H1 (cell line): Measurements from ENCODE around the gene CCNY.

Source experiments
- E2F6 ChIP-seq: IDR thresholded peaks from 2 replicates; pipeline ENCODE4 v1.6.1; 2012; ENCODE audit warnings: inconsistent platforms
- EP300 ChIP-seq, 2 experiments: IDR thresholded peaks; 1 replicate in 1 of 2; 2 replicates in 1 of 2; pipeline ENCODE4 v1.6.1; 2011 to 2012; ENCODE audit warnings: low read depth in 2 of 2, low read length in 2 of 2, mild to moderate bottlenecking in 2 of 2, borderline replicate concordance in 1 of 2, inconsistent platforms in 1 of 2, moderate library complexity in 1 of 2
- GABPA ChIP-seq: IDR thresholded peaks from 2 replicates; pipeline ENCODE4 v1.6.1; 2011; ENCODE audit warnings: mild to moderate bottlenecking, low read length, moderate library complexity, borderline replicate concordance; ENCODE audit not compliant: insufficient read depth
- POLR2A ChIP-seq, 2 experiments: IDR thresholded peaks; 1 replicate in 1 of 2; 2 replicates in 1 of 2; pipeline ENCODE4 v1.6.1; 2011; ENCODE audit warnings: low read depth in 2 of 2, low read length in 2 of 2, mild to moderate bottlenecking in 2 of 2; ENCODE audit errors: control extremely low read depth in 1 of 2
- POLR2AphosphoS5 ChIP-seq: IDR thresholded peaks from 2 replicates; pipeline ENCODE4 v1.6.1; 2011; ENCODE audit warnings: low read depth, low read length
- RAD21 ChIP-seq, 2 experiments: IDR thresholded peaks in 1 of 2; conservative IDR thresholded peaks in 1 of 2; 2 replicates each; pipeline ENCODE4 v1.6.1; 2011; ENCODE audit warnings: low read depth in 2 of 2, low read length in 2 of 2, improper control_type of control experiment in 1 of 2, inconsistent platforms in 1 of 2, mild to moderate bottlenecking in 1 of 2, moderate library complexity in 1 of 2
- SP2 ChIP-seq: IDR thresholded peaks from 2 replicates; pipeline ENCODE4 v1.6.1; 2012; ENCODE audit warnings: mild to moderate bottlenecking, low read length, inconsistent platforms
- TAF1 ChIP-seq: IDR thresholded peaks from 2 replicates; pipeline ENCODE4 v1.6.1; 2011; ENCODE audit warnings: mild to moderate bottlenecking, low read depth, low read length
- YY1 ChIP-seq: IDR thresholded peaks from 2 replicates; pipeline ENCODE4 v1.6.1; 2011; ENCODE audit warnings: low read depth, mild to moderate bottlenecking, low read length
- TF ChIP-seq, protein P1 (sequence below), 3 experiments: IDR thresholded peaks; 1 replicate in 2 of 3; 2 replicates in 1 of 3; pipeline versions ENCODE4 v1.5.1 to v1.6.1; 2011; ENCODE audit warnings: low read length in 3 of 3, mild to moderate bottlenecking in 3 of 3, inconsistent platforms in 2 of 3, low read depth in 1 of 3, moderate library complexity in 1 of 3; ENCODE audit not compliant: insufficient read depth in 1 of 3; ENCODE audit errors: control extremely low read depth in 1 of 3
- TF ChIP-seq, protein P2 (sequence below): IDR thresholded peaks from 2 replicates; pipeline ENCODE4 v1.6.1; 2011; ENCODE audit warnings: low read depth, mild to moderate bottlenecking, low read length; ENCODE audit not compliant: insufficient read depth

GRCh38 chr10:35497909-35498308 is 161.6 kb downstream of the CCNY start:
- TF ChIP-seq, protein P1, sequence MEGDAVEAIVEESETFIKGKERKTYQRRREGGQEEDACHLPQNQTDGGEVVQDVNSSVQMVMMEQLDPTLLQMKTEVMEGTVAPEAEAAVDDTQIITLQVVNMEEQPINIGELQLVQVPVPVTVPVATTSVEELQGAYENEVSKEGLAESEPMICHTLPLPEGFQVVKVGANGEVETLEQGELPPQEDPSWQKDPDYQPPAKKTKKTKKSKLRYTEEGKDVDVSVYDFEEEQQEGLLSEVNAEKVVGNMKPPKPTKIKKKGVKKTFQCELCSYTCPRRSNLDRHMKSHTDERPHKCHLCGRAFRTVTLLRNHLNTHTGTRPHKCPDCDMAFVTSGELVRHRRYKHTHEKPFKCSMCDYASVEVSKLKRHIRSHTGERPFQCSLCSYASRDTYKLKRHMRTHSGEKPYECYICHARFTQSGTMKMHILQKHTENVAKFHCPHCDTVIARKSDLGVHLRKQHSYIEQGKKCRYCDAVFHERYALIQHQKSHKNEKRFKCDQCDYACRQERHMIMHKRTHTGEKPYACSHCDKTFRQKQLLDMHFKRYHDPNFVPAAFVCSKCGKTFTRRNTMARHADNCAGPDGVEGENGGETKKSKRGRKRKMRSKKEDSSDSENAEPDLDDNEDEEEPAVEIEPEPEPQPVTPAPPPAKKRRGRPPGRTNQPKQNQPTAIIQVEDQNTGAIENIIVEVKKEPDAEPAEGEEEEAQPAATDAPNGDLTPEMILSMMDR (IDR thresholded peaks at IDR 0.05; ENCODE audit: control extremely low read depth in 1 of 3, insufficient read depth in 1 of 3, low read depth in 1 of 3, low read length in 3 of 3), result no peak
- TF ChIP-seq TAF1, result no peak
- TF ChIP-seq POLR2AphosphoS5, result no peak
- no peak for TF ChIP-seq GABPA
- no peak for TF ChIP-seq EP300 (IDR thresholded peaks at IDR 0.05; ENCODE audit: borderline replicate concordance in 1 of 2, low read depth in 2 of 2, low read length in 2 of 2)
- TF ChIP-seq E2F6, result no peak
- TF ChIP-seq POLR2A (IDR thresholded peaks at IDR 0.05; ENCODE audit: control extremely low read depth in 1 of 2, low read depth in 2 of 2, low read length in 2 of 2), result no peak
- TF ChIP-seq, protein P2, sequence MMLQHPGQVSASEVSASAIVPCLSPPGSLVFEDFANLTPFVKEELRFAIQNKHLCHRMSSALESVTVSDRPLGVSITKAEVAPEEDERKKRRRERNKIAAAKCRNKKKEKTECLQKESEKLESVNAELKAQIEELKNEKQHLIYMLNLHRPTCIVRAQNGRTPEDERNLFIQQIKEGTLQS, result no peak
- no peak for TF ChIP-seq RAD21 (IDR thresholded peaks at IDR 0.05 in 1 of 2, conservative IDR thresholded peaks at IDR 0.05 in 1 of 2; ENCODE audit: low read depth in 2 of 2, low read length in 2 of 2)
- TF ChIP-seq SP2, result no peak
- no peak for TF ChIP-seq YY1
